Measurements from ENCODE around the gene ETV3L. TPM values are rescaled to one million over a fixed set of nuclear protein-coding genes. Genes with fewer than 3 reads are reported as not detected.

ETV3L gene
- total and polyA plus RNA-seq, 3 donors from 2014 or later = 0.16 TPM; not detected in 2

DNA sequence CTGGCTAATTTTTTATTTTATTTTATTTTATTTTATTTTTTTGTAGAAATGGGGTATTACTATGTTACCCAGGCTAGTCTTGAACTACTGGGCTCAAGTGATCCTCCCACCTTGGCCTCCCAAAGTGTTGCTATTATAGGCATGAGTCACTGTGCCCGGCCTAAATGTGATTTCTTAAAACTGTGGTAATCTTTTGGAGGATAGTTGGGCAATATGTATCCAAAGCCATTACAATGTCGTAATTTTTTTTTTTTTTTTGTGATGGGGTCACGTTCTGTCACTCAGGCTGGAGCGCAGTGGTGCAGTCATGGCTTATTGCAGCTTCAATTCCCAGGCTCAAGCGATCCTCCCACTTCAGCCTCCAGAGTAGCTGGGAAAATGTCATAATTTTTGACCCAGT is 14.2 kb downstream of the ETV3L start:
- no peak for DNase-seq
- TF ChIP-seq, protein P1, sequence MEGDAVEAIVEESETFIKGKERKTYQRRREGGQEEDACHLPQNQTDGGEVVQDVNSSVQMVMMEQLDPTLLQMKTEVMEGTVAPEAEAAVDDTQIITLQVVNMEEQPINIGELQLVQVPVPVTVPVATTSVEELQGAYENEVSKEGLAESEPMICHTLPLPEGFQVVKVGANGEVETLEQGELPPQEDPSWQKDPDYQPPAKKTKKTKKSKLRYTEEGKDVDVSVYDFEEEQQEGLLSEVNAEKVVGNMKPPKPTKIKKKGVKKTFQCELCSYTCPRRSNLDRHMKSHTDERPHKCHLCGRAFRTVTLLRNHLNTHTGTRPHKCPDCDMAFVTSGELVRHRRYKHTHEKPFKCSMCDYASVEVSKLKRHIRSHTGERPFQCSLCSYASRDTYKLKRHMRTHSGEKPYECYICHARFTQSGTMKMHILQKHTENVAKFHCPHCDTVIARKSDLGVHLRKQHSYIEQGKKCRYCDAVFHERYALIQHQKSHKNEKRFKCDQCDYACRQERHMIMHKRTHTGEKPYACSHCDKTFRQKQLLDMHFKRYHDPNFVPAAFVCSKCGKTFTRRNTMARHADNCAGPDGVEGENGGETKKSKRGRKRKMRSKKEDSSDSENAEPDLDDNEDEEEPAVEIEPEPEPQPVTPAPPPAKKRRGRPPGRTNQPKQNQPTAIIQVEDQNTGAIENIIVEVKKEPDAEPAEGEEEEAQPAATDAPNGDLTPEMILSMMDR (IDR thresholded peaks at IDR 0.05) = no peak
- no peak for TF ChIP-seq POLR2A (IDR thresholded peaks at IDR 0.05)
- Histone ChIP-seq H3K4me3 (no peak overlapping the region), H3K4me1 (no peaks in the 10 kb centered on the region), H3K36me3 (ENCODE audit: low read depth, missing control alignments) (no peaks in the 10 kb centered on the region), H3K27me3 (no peaks in the 10 kb centered on the region), H3K9me3 (no peaks in the 10 kb centered on the region), H3K27ac (no peak overlapping the region)
- intact Hi-C loops (cut with DNase I; ENCODE audit: low total_unique reads) = no loop called here
- 74 to 75% methylated on average over 5 of the region's 5 CpGs for WGBS, 2 donors

DNA sequence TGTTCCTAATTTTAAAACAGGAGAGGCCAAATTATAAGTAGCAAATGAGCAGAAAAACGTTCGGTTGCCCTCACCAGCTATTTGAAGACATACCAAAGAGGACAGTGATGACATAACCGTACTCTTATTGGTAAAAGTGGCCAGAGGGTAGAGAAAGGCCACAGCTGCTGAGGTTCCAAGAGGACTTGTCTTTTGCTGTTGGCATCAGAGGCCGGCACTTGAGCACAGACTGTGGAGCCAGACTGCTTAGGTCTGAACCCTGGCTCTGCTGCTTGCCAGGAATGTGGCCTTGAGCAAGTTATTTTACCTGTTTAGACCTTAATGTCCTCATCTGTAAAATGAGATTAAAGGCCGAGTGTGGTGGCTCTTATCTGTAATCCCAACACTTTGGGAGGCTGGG is 14.9 kb downstream of the ETV3L start:
- intact Hi-C loops (cut with DNase I; ENCODE audit: low total_unique reads) = no loop called here
- WGBS, 2 donors = 79 to 85% methylated on average over 5 of the region's 5 CpGs
- H3K4me1 ChIP-seq = no peaks in the 10 kb centered on the region
- H3K36me3 ChIP-seq (ENCODE audit: low read depth, missing control alignments) = no peaks in the 10 kb centered on the region
- H3K27ac ChIP-seq = no peak overlapping the region
- H3K4me3 ChIP-seq = no peak overlapping the region
- TF ChIP-seq POLR2A (IDR thresholded peaks at IDR 0.05) = no peak
- TF ChIP-seq, protein P1 (IDR thresholded peaks at IDR 0.05) = no peak
- no peaks in the 10 kb centered on the region for H3K9me3 ChIP-seq
- DNase-seq = no peak
- no peaks in the 10 kb centered on the region for H3K27me3 ChIP-seq

DNA sequence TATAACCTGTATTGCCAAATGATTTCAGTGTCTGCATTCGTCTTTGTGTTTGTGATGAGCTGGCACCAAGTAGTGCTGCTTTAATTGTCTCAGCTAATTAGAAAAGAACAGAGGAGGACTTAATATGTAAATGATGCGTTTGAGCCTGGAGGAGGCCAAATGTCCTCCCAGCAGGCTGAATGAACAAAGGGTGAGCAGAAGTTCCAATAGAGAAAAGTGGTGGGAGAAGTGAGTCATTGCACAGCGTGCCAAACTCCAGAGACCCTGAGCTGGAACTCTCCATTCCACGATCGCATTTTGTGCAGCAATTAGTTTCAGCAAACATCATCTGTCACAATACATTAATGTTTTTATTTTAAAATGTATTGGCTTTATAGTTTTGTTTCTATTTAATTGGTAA is 17.9 kb downstream of the ETV3L start:
- WGBS, 2 donors = 74 to 75% methylated on average over 5 of the region's 5 CpGs
- no peak overlapping the region for H3K4me3 ChIP-seq
- TF ChIP-seq, protein P1 (IDR thresholded peaks at IDR 0.05) = no peak
- TF ChIP-seq POLR2A (IDR thresholded peaks at IDR 0.05) = no peak
- no peaks in the 10 kb centered on the region for H3K27me3 ChIP-seq
- intact Hi-C loops (cut with DNase I; ENCODE audit: low total_unique reads) = no loop called here
- no peaks in the 10 kb centered on the region for H3K9me3 ChIP-seq
- H3K4me1 ChIP-seq = no peaks in the 10 kb centered on the region
- H3K27ac ChIP-seq = no peak overlapping the region
- H3K36me3 ChIP-seq (ENCODE audit: low read depth, missing control alignments) = no peaks in the 10 kb centered on the region
- no peak for DNase-seq

DNA sequence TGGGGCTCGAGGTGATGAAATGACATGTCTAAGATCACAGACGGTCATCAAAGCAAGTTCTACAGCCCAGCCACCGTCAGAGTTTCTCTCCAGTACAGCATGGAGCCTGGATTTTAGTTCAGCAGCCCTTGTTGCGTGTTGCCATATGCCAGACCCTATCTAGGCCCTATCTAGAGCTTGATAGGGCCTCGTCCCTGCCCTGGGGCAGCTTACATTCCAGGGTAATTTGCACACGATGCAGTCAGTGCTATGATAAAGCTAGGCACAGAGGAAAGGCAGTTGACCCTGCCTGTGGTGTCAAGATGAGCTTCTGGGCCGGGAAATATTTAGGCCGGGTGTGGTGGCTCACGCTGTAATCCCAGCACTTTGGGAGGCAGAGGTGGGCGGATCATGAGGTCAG is 18.9 kb downstream of the ETV3L start:
- H3K9me3 ChIP-seq = no peaks in the 10 kb centered on the region
- no peak overlapping the region for H3K4me3 ChIP-seq
- no peak for TF ChIP-seq POLR2A (IDR thresholded peaks at IDR 0.05)
- TF ChIP-seq, protein P1 (IDR thresholded peaks at IDR 0.05) = no peak
- intact Hi-C loops (cut with DNase I; ENCODE audit: low total_unique reads) = no loop called here
- no peaks in the 10 kb centered on the region for H3K36me3 ChIP-seq (ENCODE audit: low read depth, missing control alignments)
- H3K27me3 ChIP-seq = no peaks in the 10 kb centered on the region
- no peaks in the 10 kb centered on the region for H3K4me1 ChIP-seq
- 88 to 90% methylated on average over 10 of the region's 10 CpGs for whole genome bisulfite sequencing, 2 donors
- DNase-seq = no peak
- H3K27ac ChIP-seq = no peak overlapping the region

DNA sequence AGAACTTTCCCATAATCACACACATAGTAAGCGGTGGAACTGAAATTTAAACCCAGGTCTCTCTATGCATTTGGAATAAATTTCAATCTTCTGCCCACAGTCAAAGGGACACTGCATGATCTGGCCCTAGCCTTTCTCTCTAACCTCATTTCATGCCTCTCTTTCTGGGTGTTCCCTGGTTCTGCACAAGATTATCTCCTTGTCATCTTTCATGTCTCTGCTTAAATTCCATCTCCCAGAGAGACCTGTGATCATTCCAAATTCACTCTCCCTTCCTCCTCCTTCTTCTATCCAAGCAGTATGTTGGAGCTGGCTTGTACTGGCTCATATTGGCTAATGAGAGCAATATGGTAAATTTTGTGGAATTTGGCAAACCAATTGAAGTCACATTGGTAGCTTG is 22.2 kb downstream of the ETV3L start:
- no peak overlapping the region for H3K4me3 ChIP-seq
- H3K27ac ChIP-seq = no peak overlapping the region
- H3K4me1 ChIP-seq = no peaks in the 10 kb centered on the region
- no peak for DNase-seq
- 96 to 100% methylated on average over 1 of the region's 1 CpG for WGBS, 2 donors
- intact Hi-C loops (cut with DNase I; ENCODE audit: low total_unique reads) = no loop called here
- H3K36me3 ChIP-seq (ENCODE audit: low read depth, missing control alignments) = no peaks in the 10 kb centered on the region
- no peaks in the 10 kb centered on the region for H3K27me3 ChIP-seq
- no peaks in the 10 kb centered on the region for H3K9me3 ChIP-seq
- TF ChIP-seq POLR2A (IDR thresholded peaks at IDR 0.05) = no peak
- TF ChIP-seq, protein P1 (IDR thresholded peaks at IDR 0.05) = no peak

Measured in testis (tissue), 3 donors.